Renal pelvis (tissue), 4 donors: Measurements from ENCODE around the gene RIPPLY2. TPM values are rescaled to one million over a fixed set of nuclear protein-coding genes. Genes with fewer than 3 reads are reported as not detected.
A peak's percentile ranks its signal among the peaks of the same experiment; 100 is the strongest.

Source experiments
- DNase-seq: peaks from one replicate; pipeline ENCODE4 v3.0.0-alpha.2; 2013
- polyA plus RNA-seq, 3 donors: library from polyadenylated mRNA; unstranded; fragments of 120-200 nt; gene quantifications; one replicate each; pipeline ENCODE4 v1.2.1, GENCODE V29; 2013; ENCODE audit not compliant: insufficient read length in 3 of 3

Gene RIPPLY2
- polyA plus RNA-seq, 3 donors, result not detected

- peak; percentile 96 for DNase-seq
These were observed 6.5 kb downstream of the RIPPLY2 start, which contains the start of gene CYB5R4 for GRCh38 chr6:83859410-83860358. TSS of gene CYB5R4 (plus strand) at chr6:83859689. CDS start at chr6:83859783, 94 bp downstream.

DNA sequence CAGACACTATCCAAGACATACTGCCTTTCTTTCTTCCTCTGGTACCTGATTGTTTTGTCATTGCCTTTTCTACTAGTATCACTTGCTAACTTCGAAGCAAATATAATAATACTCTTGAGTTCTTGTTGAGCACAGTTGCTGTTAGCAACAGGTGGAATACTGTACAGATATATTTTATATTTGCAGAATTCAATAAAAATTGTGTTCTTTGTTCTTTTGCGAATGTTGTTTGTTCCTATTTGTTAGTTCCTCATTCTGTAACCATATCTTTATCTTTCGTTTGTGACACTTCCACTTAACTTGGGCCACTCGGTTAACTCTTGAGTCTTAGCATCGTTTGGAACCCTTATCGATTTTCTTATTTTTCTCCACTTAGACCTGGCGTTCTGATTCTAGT lies 7.2 kb downstream of the RIPPLY2 start:
- no peak for DNase-seq

DNA sequence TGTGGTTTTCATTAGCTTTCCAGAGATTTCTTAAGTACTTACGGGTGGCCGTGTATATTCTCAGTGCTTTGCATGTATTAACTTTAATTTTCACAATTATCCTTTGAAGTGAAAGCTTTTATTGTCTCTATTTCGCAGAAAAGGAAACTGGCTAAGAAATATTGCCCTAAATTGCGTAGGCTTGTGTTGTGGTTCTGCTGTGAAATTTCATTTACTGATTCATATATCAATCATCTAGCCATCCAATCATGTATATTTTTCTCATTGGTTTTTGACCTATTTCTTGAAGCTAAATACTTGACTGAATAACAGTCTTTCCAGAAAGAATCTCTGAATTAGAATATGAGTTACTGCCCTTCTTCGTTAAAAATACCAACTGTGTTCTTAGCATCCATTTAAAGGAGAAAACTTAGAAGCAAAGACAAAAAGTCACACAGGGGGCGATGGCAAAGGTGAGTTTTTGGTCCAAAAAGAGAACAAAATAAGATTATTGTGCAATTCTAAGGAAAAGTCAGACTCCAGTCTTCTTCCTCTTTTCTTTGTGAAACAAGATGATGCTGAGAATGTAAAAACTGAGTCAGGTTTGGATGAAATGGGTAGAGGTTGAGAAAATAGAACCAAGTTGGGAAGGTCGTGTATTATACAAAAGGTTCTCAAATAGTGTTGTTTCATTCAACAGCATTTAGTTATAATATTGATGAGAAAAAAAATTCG lies 7.8 kb downstream of the RIPPLY2 start:
- DNase-seq, result no peak

DNA sequence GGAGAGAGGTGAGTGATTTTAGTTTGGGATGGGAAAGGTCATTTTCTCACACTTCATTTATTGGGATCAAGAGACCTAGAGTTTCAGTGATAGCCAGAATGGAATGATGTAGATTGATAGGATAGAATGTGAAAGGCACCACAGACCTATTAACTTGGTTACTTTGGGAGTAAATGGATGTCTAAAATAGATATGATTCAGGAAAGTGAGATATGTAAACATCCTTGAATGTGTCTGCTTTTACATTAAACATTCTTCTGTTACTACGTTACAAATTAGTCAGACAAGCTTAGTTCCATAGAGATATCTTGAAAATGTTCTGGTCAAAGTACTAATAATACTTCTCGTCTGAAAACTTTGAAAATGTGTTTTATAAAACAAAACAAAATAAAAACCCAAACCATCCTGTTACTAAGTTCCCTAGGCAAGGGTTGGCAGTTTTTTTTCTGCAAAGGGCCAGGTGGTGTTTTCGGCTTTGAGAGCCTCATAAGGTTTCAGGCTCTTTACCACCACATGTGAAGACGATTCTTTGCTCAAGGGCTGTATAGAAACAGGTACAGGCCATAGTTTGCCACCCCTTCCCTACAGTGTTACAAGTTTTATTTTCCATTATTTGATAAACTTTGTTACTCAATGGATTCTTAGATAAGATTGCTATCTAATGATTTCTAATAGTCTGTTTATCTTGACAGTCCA lies 9.8 kb downstream of the RIPPLY2 start:
- DNase-seq, result no peak

- DNase-seq, result no peak
These were observed 13.9 kb downstream of the RIPPLY2 start for GRCh38 chr6:83867043-83867442.

- DNase-seq, result no peak
These were observed 14.5 kb downstream of the RIPPLY2 start for GRCh38 chr6:83867527-83868161.

DNA sequence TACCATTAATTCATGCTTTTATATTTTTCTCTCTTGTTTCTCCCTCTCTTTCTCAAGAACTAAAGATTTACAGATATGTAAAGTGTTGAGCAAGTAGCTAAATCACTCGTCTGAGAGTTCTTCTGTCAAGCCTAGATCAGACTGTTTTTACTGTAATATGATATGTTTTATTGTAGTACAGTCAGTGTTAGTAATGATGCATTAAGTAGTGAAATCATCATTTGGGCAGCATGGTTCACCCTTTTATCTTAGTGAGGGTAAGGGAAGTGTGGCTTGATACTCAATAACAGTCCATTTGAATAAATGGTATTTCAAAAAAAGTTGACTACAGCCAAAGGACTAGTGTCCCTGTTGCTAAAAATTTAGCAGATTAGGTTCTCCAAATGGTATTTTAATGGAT lies 15.5 kb downstream of the RIPPLY2 start:
- no peak for DNase-seq

DNA sequence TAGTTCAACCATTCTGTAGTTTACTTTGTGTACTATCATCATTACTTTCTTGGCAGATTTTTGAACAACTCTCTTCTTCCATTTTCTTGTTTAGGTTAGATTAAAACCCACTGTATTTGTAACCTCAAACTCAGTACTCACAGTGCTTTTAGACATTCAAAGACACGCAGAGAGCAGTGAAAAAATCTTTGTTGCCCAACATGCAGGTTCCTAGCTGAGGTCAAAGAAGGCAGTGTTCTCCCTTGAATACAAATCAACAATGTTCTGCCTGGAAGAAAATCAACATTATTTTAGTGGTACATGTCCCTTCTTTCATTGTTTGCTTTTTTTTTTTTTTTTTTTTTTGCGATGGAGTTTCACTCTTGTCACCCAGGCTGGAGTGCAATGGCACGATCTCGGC lies 17.5 kb downstream of the RIPPLY2 start:
- DNase-seq, result no peak

DNA sequence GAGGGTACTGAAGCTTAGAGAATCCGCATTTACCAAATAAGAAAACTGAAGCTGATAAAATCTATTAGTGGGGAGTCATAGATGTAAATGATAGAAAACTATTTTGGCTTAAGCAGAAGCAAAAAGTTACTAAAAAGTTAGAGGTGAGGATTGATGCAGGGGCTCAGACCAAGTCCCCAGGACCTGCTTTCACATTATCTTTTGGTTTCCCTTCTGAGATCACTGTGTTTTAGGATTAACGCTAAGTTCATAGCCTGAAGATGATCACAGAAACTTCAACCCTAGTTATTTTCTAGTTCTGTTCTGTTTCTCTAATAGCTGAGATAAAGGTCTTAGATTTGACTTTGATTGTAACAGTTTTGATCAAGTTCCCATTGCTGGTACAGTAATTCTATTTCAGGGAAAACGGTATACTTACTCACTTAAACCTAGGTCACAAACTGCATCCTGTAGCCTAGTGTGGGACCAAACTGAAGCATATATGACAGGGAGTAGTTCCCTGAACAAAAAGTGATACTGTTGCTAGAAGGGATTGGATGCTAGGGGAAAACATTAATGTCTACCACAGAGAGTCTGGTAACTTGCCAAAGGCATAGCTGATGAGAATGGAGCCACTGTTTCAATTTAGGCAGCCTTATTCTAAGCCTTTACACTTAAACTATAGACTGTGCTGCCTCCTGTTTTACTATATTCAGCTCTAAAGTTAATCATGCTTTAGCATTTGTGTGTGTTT lies 19.4 kb downstream of the RIPPLY2 start:
- DNase-seq, result no peak

DNA sequence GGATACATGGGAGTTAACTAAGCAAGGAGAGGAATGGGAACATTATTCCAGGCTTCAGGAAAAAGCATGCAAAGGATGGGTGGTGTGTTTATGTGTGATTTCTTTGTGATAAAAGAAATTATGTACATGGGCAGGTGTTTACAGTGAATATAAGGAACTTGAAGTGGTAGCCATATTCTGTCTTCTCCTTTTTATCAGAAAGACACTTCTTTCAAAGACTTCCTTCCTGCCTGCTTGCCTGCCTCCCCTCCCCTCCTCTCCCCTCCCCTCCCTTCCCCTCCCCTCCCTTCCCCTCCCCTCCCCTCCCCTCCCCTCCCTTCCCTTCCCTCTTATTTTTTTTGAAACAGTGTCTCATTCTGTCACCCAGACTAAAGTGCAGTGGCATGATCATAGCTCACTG lies 20.7 kb downstream of the RIPPLY2 start:
- DNase-seq, result no peak

GRCh38 chr6:83875843-83876242 lies 22.7 kb downstream of the RIPPLY2 start:
- no peak for DNase-seq

DNA sequence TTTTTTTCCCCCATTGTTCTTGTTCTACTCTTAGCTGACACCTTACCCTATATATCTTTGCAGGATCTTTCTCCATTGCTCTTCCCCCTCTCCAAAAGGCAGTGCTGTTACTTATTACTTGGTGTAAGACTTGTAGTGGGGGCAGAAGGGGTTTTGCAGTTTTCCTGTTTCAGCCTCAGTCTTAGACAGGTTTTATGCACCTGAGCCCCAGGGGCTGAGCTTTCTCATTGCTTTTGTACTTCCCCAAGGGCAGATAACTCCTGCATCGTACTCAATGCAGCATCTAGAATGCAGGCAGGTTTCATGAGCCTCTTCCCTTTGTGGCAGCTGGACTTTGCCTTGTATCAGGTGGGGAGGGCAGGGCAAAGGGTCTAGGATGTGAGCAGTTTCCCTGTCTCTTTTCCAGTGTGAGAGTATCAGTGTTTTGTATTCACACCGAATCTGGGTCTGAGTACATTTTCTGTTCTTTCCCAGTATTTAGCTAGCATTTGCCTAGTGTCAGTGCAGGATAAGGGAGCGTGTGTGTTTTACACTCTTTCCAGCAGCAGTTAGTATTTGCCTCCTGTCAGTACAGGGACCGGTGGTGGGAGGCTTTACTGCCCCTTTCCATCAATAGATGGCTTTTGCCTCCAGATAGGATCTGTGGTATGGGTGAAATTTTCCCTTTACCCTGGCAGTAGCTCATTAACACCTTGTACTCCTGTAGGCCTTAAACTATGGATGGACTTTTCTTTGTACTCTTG lies 25.9 kb downstream of the RIPPLY2 start:
- DNase-seq, result no peak

DNA sequence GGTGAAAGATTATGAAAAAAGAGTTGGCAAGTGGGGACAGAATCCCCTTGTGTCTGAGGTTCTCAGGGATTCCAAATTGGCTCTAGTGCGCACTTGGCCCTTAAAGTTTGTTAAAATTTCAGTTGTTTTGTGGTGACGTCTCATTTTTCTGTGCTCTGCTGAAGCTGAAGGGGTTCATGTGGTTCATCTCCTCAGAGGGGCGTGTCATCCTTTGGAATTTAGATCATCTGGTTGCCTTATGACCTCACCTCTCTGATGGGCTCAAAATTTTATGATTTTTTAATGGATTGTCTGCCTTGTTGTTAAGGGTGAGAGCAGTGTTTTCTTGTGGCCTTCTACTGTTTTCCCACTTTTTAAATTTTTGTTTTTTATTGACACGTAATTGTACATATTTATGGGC lies 26.6 kb downstream of the RIPPLY2 start:
- DNase-seq, result no peak

GRCh38 chr6:83883240-83883639 lies 30.1 kb downstream of the RIPPLY2 start:
- DNase-seq, result no peak

GRCh38 chr6:83884523-83884922 lies 31.4 kb downstream of the RIPPLY2 start:
- peak; percentile 40 for DNase-seq

GRCh38 chr6:83885984-83886383 lies 32.8 kb downstream of the RIPPLY2 start:
- DNase-seq, result no peak

DNA sequence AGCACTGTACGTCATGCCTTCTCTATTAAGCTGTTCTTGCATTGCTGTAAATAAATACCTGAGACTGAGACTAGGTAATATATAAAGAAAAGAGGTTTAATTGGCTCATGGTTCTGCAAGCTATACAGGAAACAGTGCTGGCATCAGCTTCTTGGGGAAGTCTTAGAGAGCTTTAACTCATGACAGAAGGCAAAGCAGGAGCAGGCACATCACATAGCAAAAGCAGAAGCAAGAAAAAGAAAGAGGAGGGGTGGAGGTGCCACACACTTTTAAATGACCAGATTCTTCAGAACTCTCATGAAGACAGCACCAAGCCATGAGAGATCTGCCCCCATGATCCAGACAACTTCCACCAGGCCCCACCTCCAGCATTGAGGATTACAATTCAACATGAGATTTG lies 36.5 kb downstream of the RIPPLY2 start:
- no peak for DNase-seq

DNA sequence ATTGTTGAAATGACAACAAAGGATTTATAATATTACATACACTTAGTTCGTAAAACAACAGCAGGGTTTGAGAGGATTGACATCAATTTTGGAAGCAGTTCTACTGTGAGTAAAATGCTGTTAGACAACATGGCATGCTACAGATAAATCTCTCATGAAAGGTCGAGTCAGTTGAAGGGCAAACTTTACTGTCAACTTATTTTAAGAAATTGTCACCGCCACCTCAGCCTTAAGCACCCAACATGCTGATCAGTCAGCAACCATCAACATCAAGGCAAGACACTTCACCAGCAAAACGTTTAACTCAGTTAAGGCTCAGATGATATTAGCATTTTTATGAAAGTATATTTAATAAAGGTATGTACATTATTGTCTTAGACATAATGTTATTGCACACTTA lies 37.4 kb downstream of the RIPPLY2 start:
- no peak for DNase-seq

GRCh38 chr6:83891586-83891985 lies 38.4 kb downstream of the RIPPLY2 start:
- DNase-seq, result no peak

GRCh38 chr6:83893024-83893423 lies 39.9 kb downstream of the RIPPLY2 start:
- no peak for DNase-seq
